MCF 10A (cell line): ENCODE results near the gene MARK4. TPM values are rescaled to one million over a fixed set of nuclear protein-coding genes. Genes with fewer than 3 reads are reported as not detected.
A peak's percentile ranks its signal among the peaks of the same experiment; 100 is the strongest.

Experiments used
- BruUV-seq: library from RNA; stranded (reverse); fragments of 400-500 nt; replicated peaks from 2 replicates; lab custom pipeline; 2021; lab: Mats Ljungman, UMichigan
- CTCF ChIA-PET: fragments of 300-600 bp; sonication (Branson Sonifier 250); formaldehyde crosslinking; extraction: SDS; loops from one replicate; lab custom pipeline; 2021; ENCODE audit warnings: antibody characterized with exemption, inconsistent platforms; lab: Yijun Ruan, JAX
- POLR2A ChIA-PET: fragments of 300-600, 350-650 bp; sonication (Branson Sonifier 250); formaldehyde crosslinking; extraction: SDS; loops from one replicate; lab custom pipeline; 2020; ENCODE audit warnings: antibody characterized with exemption, inconsistent platforms; lab: Yijun Ruan, JAX
- DNase-seq: peaks from one replicate; pipeline ENCODE4 v3.0.0-alpha.2; 2018; ENCODE audit not compliant: unreplicated experiment
- H3K27ac Mint-ChIP-seq: one replicate; pipeline ENCODE4 v1.8.0; 2022; ENCODE audit warnings: mild to moderate bottlenecking, low read depth, mixed read lengths; ENCODE audit not compliant: unreplicated experiment
- H3K27me3 Mint-ChIP-seq: one replicate; pipeline ENCODE4 v1.8.0; 2022; ENCODE audit warnings: mixed read lengths; ENCODE audit not compliant: insufficient read depth, unreplicated experiment
- H3K36me3 Mint-ChIP-seq: one replicate; pipeline ENCODE4 v1.8.0; 2022; ENCODE audit warnings: mild to moderate bottlenecking, moderate library complexity, mixed read lengths; ENCODE audit not compliant: insufficient read depth, unreplicated experiment
- H3K4me1 Mint-ChIP-seq: one replicate; pipeline ENCODE4 v1.8.0; 2022; ENCODE audit warnings: mixed read lengths; ENCODE audit not compliant: insufficient read depth, unreplicated experiment
- H3K4me3 Mint-ChIP-seq: one replicate; pipeline ENCODE4 v1.8.0; 2022; ENCODE audit warnings: mild to moderate bottlenecking, moderate library complexity, mixed read lengths; ENCODE audit not compliant: unreplicated experiment
- H3K9me3 Mint-ChIP-seq: one replicate; pipeline ENCODE4 v1.8.0; 2022; ENCODE audit warnings: mixed read lengths; ENCODE audit not compliant: unreplicated experiment
- CTCF ChIP-seq: fragments of 200-600 bp; IDR thresholded peaks from one replicate; pipeline ENCODE4 v1.8.0; 2022; ENCODE audit warnings: antibody characterized with exemption, mild to moderate bottlenecking; ENCODE audit not compliant: unreplicated experiment
- intact Hi-C: fragments of 100-400 bp; cut with micrococcal nuclease; formaldehyde crosslinking; loops from 2 replicates; pipeline ENCODE4 v1.14.1; 2022
- total RNA-seq: library from RNA; stranded (reverse); gene quantifications from 2 replicates; pipeline ENCODE4 v1.2.3, GENCODE V29; 2022

The MARK4 gene
- total RNA-seq, 1 experiment from 2014 or later = 22.4 TPM

DNA sequence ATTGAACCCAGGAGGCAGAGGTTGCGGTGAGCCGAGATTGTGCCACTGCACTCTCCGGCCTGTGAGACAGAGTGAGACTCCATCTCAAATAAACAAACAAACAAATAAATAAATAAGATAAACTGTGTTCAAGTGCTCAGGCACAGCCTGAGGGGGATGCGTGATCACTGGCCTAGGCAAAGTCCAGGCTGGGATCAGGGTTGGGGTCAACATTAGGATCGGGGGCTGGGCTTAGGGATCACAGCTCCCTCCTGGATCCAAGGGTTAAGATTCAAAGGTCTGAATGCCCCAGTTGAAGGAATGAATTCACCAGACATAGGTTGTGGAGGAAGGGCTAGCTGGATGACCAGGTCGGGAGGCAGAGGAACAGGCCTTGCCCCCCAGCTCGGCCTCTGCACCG is 3.9 kb upstream of the MARK4 start:
- Mint-ChIP-seq H3K27me3 (peaks cover 10% of the 10 kb centered on the region), H3K27ac (no peak overlapping the region), H3K4me3 (no peak overlapping the region), H3K9me3 (no peaks in the 10 kb centered on the region), H3K4me1 (peaks cover 8% of the 10 kb centered on the region), H3K36me3 (no peaks in the 10 kb centered on the region)
- CTCF ChIA-PET = interaction anchor here (0.6 to 1.2 kb wide), 6 partner anchors 11 to 99 kb away, joined by 3 to 5 read pairs (median 3); no protein-coding TSS in a partner anchor
- no TSS peak for BruUV-seq
- intact Hi-C loops = loop anchor here (5.0 to 10.0 kb wide), 3 partner anchors 45 to 152 kb away; partner anchors contain the start of genes NKPD1 and PPP1R37
- POLR2A ChIA-PET = interaction anchor here (1.5 kb wide), 1 partner anchor 69 kb away, joined by 5 read pairs; the partner anchor contains the start of genes BLOC1S3 and TRAPPC6A
- TF ChIP-seq CTCF = no peak
- DNase-seq = no peak

GRCh38 chr19:45249261-45250033 is 1.6 kb upstream of the MARK4 start:
- peaks cover 10% of the 10 kb centered on the region for H3K27me3 Mint-ChIP-seq
- no peak for TF ChIP-seq CTCF
- no peaks in the 10 kb centered on the region for H3K9me3 Mint-ChIP-seq
- CTCF ChIA-PET = interaction anchor here (0.6 to 1.7 kb wide), 16 partner anchors 10 to 258 kb away, joined by 3 to 14 read pairs (median 3); partner anchors contain the start of gene BLOC1S3
- DNase-seq = no peak
- no peak overlapping the region for H3K4me3 Mint-ChIP-seq
- intact Hi-C loops = loop anchor here (2.0 to 10.0 kb wide), 5 partner anchors 47 to 228 kb away; partner anchors contain the start of genes NKPD1 and PPP1R37
- POLR2A ChIA-PET = interaction anchor here (0.7 to 2.4 kb wide), 4 partner anchors 18 to 157 kb away, joined by 3 to 20 read pairs (median 3); partner anchors contain the start of genes BLOC1S3, PPP1R37 and TRAPPC6A
- H3K4me1 Mint-ChIP-seq = peaks cover 20% of the 10 kb centered on the region
- no TSS peak for BruUV-seq
- no peak overlapping the region for H3K27ac Mint-ChIP-seq
- no peaks in the 10 kb centered on the region for H3K36me3 Mint-ChIP-seq

DNA sequence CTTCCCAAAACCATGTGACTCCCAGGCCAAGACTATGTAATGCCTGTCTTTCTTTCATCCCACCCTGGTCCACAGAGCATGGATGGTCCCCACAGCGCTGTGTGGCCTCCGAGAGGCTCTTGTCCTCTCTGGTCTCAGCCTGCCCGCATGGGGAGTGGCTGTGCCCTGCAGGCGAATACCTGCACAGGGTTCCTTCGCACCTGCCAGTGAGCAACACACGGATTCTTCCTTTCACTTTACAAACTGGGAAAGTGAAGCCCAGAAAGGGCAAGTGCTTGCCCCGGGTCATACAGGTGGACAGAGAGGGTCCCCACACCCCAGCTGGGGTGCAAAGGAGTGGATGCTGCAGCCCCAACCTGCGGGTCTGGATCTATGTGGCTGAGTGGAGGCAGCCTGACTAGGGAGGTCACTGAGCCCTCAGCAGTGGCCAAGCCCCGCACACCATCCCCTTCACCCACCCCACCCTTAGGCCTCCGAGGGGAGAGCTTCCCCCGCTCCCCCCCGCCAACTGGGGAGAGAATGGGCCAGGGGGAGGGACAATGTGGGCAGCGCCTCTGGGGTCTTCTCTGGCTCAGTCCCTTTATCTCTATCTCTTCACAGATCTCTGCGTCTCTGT is 747 bp upstream of the MARK4 start:
- peak overlapping the region; percentile 36 for H3K27ac Mint-ChIP-seq
- no peaks in the 10 kb centered on the region for H3K9me3 Mint-ChIP-seq
- TF ChIP-seq CTCF = no peak
- peaks cover 1% of the 10 kb centered on the region for H3K27me3 Mint-ChIP-seq
- no TSS peak for BruUV-seq
- peaks cover 20% of the 10 kb centered on the region for H3K4me1 Mint-ChIP-seq
- H3K4me3 Mint-ChIP-seq = peak overlapping the region; percentile 75
- CTCF ChIA-PET = interaction anchor here (0.7 to 1.7 kb wide), 7 partner anchors 9 to 223 kb away, joined by 3 to 14 read pairs (median 3); no protein-coding TSS in a partner anchor
- DNase-seq = no peak
- intact Hi-C loops = loop anchor here (5.0 kb wide), 1 partner anchor 227 kb away; no protein-coding TSS in a partner anchor
- POLR2A ChIA-PET = interaction anchor here (0.7 to 2.4 kb wide), 3 partner anchors 21 to 158 kb away, joined by 3 to 20 read pairs (median 3); partner anchors contain the start of genes BLOC1S3, PPP1R37 and TRAPPC6A
- no peaks in the 10 kb centered on the region for H3K36me3 Mint-ChIP-seq
